Neural cell (in vitro differentiated cells): ENCODE measurements around the gene DIRAS1.

ENCODE experiments used
- CTCF ChIP-seq: fragments of 450-650 bp; IDR thresholded peaks from 2 replicates; pipeline ENCODE4 v1.5.1; 2014; ENCODE audit warnings: antibody characterized with exemption, mild to moderate bottlenecking, moderate library complexity; ENCODE audit not compliant: poor library complexity, severe bottlenecking
- EP300 ChIP-seq: fragments of 450-650 bp; conservative IDR thresholded peaks from 2 replicates; pipeline ENCODE4 v1.6.1; 2014; ENCODE audit warnings: antibody characterized with exemption, mild to moderate bottlenecking, moderate library complexity; ENCODE audit not compliant: poor library complexity, severe bottlenecking
- EZH2 ChIP-seq: fragments of 200-600, 300-800 bp; shearing (Covaris generic), sonication (generic); IDR thresholded peaks from 2 replicates; pipeline ENCODE4 v1.6.1; 2014; ENCODE audit warnings: antibody characterized with exemption, low read length, borderline replicate concordance, mild to moderate bottlenecking; ENCODE audit not compliant: insufficient read depth, poor library complexity, severe bottlenecking
- MXI1 ChIP-seq: fragments of 450-650 bp; conservative IDR thresholded peaks from 2 replicates; pipeline ENCODE4 v1.6.1; 2014; ENCODE audit warnings: antibody characterized with exemption, mild to moderate bottlenecking; ENCODE audit not compliant: poor library complexity, severe bottlenecking
- POLR2AphosphoS5 ChIP-seq: IDR thresholded peaks from 2 replicates; pipeline ENCODE4 v1.6.1; 2012
- RAD21 ChIP-seq: fragments of 450-650 bp; conservative IDR thresholded peaks from 2 replicates; pipeline ENCODE4 v1.6.1; 2014; ENCODE audit warnings: antibody characterized with exemption, mild to moderate bottlenecking, moderate library complexity
- REST ChIP-seq: IDR thresholded peaks from 2 replicates; pipeline ENCODE4 v1.6.1; 2012; ENCODE audit warnings: borderline replicate concordance
- SMC3 ChIP-seq: fragments of 450-650 bp; conservative IDR thresholded peaks from 2 replicates; pipeline ENCODE4 v1.6.1; 2014; ENCODE audit warnings: antibody characterized with exemption, mild to moderate bottlenecking, moderate library complexity; ENCODE audit not compliant: poor library complexity
- TAF1 ChIP-seq: IDR thresholded peaks from 2 replicates; pipeline ENCODE4 v1.6.1; 2012; ENCODE audit warnings: low read depth

- TF ChIP-seq CTCF (no peak), POLR2AphosphoS5 (no peak), EZH2 (no peak), EP300 (no peak), MXI1 (no peak), TAF1 (no peak), RAD21 (no peak), REST (no peak), SMC3 (no peak)
Observed at GRCh38 chr19:2675892-2676291, 45.3 kb downstream of the DIRAS1 start.
